GM18502 (cell line): ENCODE measurements around the gene EIF4ENIF1.
"Not testable (repeated sequence)": the region's sequence is repeated elsewhere in the genome, so short reads cannot be mapped to it uniquely, and the experiment has no call there.

ENCODE experiments used
- ATAC-seq: cut with Tn5 transposase; IDR thresholded peaks from one replicate; pipeline ENCODE4 v1.9.1; 2021; ENCODE audit warnings: mild to moderate bottlenecking; ENCODE audit not compliant: unreplicated experiment, poor library complexity

The EIF4ENIF1 gene

DNA sequence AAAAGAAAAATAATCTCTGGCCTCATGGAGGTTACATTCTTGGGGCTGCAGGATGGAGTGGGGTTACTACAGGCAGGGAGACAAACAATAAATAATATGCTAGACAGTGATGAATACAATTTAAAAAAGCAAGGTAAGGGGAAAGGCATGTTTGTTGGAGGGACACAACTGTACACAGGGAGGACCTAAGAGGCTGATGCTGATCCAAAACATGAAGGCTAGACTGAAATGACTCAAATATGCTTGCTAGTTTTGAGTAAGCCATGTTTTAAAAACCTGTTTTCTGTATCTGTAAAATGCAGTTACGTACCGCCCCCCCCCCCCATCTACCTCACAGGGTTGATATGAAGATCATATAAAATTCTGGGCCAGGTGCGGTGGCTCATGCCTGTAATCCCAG lies 44.0 kb downstream of the EIF4ENIF1 start:
- ATAC-seq, result no peak

DNA sequence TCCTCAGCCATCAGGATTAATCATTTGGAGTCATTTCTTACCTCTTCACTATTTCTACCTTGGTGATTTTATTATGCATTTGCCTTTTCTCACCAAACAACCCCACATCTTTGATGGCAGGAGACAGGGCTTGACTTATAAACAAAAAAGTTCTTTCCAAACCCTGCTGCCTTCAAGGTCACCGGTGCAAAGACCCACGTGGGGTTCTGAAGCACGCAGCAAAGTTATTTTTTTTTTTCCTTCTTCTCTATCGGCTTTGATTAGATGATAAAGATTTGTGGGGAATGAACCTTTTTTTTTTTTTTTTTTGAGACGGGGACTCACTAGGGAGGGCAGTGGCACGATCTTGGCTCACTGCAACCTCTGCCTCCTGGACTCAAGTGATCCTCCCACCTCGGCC lies 46.1 kb downstream of the EIF4ENIF1 start:
- no peak for ATAC-seq

DNA sequence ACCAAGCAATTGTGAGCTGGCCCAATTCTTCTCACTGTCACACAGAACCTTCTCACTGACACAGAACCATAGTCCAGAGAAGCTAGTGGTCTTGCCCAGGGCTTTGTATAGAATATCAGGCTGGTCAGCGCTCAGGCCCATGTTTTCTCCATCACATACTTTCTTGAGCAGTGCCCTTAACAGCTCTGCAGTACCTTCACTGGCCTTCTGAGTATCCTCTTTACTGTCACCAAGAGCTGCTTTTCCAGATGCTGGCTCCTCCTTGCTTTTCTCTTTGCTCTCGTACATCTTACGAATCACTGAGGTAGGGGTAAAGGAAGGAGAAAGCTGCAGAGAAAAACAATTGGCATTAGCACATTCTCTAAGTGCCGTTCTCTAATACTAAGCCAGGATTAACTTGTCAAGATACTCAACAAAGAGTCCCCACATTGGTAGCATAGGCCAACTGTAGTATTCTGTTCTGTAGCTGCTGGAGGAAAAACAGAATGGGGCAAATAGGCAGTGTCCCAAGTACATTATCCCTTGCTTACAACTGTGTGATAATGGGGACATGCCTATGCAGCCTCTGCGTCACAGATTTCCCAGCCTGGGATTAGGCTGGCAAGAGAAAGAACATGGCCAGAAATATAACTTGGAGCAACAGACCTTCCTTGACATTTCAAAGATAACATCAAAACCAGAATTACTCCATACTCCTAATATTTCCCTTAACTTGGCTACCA lies 46.7 kb downstream of the EIF4ENIF1 start:
- ATAC-seq, result no peak

DNA sequence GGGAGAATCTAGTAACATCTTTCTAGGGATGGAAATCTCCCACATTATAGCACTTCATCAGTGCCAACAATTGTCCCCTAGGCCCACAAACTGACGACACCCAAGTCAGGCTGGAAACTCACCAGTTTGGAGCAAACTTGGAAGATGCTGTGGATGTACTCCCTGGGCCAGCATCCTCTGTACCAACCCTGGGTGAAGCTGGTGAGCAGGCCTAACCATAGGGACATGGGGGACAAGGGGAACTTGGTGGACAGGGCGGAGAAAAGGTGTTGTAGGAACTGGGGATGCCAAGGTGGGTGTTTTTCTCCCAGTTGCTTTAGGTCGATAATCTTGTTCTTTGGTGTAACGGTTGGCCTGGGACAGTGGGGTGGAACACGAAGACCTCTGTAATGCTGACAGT lies 48.0 kb downstream of the EIF4ENIF1 start:
- no peak for ATAC-seq

DNA sequence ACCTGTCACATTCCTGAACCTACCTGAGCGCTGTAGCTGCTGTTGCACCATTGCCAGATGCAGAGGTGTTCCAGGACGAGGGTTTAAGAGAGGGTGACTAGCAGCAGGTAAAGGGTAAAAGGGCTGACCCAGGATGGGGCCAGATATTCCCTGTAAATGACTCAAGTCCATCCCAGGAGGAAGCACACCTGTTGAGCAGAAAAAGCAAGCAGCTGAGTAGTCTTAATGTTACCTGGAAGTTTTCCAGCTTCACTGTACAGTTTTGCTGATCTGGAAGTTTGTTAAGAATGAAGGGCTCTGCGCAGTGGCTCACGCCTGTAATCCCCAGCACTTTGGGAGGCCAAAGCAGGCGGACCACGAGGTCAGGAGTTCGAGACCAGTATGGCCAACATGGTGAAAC lies 49.0 kb downstream of the EIF4ENIF1 start:
- no peak for ATAC-seq

DNA sequence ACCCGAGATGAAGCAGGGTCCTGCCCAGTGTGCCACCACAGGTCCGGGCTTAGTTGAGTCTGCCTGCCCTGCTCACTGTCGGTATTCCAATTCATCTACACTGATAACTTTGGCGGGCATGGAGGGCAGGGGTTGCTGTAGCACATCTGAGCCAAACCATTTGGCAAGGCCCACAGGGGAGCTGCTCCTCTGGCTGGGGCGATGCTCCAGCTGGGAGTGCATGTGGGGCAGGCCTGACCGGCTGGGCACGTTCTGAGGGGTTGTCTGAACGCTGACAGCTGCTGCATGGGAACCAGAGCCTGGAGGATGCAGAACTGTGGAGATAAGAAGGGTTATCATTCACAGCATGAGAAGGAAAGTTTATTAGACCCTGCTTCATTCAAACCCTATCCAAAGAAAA lies 49.8 kb downstream of the EIF4ENIF1 start:
- ATAC-seq, result no peak

DNA sequence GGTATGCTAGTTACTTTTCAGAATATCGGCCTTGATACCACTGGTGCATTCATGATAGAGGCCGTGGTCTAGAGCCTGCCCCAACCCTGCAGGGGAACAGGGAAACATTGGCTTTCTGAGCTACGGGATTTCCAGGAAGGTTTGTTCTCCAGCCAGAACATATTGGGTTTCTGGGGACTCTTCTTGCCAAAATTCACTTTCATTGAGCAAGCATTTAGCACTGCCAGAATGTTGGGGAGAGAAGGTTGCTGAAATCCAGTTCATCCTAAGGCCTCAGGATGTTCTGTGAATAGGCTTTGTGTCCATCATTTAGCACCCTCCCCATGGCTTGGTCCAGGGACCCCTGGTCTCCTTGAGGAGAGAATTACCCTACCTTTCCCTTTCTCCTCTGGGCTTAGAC lies 53.5 kb downstream of the EIF4ENIF1 start:
- no peak for ATAC-seq

DNA sequence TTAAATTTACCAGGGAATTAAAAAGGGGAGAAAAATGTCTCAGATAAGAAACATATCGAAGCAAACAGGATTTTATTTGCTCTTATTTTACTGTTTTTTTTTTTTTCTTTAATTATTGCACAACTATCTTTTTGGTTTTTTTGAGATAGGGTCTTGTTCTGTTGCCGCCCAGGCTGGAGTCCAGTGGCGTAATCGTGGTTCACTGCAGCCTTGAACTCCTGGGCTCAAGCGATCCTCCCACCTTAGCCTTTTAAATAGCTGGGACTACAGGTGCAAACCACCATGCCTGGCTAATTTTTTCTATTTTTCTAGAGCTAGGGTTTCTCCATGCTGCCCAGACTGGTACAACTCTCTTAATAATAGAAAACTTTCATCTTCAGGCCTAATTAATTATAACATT lies 57.7 kb downstream of the EIF4ENIF1 start:
- ATAC-seq, result no peak

DNA sequence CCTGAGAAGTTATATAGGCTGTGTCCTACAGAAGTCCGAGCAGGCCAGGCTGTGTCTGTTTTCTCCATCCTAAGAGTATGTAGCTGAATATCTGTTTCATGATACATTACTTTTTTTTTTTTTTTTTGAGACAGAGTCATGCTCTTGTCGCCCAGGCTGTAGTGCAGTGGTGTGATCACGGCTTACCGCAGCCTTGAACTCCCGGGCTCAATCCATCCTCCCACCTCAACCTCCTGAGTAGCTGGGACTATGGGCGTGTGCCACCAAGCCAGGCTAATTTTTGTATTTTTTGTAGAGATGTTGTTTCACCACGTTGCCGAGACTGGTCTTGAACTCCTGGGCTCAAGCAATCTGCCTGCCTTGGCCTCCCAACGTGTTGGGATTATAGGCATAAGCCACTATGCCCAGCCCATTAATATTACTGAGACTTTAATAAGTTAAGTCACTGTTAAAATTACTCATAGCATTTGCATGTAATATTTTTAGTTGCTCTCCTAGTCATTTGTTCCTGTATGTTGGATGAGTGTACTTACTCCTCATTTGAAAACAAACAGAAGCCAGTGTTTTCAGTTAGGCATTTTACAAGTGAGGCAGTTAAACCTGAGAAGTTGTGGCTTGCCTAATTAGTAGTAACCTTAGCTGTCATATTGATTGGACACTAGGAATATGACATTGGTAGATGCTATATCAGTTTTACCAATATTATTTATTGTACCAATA lies 64.2 kb downstream of the EIF4ENIF1 start:
- no peak for ATAC-seq

DNA sequence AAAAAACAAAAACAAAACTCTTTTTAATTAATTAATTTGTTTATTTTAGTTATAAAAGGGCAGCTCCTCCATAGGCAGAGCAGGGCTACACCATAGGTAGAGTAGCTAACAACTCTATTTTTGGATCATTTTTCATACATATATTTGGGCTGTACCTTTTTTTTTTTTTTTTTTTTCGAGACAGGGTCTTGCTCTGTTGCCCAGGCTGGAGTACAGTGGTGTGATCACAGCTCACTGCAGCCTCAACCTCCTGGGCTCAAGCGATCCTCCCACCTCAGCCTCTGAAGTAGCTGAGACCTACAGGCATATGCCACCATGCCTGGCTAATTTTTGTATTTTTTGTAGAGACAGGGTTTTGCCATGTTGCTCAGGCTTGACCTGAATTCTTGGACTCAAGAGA lies 87.3 kb downstream of the EIF4ENIF1 start:
- not testable (repeated sequence) for ATAC-seq

DNA sequence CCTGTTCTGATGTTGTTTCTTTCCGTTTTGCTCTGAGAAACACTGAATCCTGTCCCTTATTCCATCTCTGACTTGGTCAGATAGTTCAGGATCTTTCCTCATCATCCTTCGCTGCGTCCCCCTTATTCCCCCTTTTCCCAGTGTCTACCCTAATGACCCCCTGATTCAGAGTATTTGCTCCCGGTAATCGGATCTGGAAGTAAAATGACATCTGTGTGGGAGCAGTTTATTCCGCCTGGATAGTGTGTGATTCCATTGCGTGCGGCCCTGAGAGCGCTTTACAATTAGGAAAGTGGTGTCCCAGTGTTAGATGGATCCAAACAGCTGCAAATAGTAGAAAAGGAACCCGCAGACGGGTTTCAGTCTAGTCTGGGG lies 89.6 kb downstream of the EIF4ENIF1 start:
- ATAC-seq, result no peak

DNA sequence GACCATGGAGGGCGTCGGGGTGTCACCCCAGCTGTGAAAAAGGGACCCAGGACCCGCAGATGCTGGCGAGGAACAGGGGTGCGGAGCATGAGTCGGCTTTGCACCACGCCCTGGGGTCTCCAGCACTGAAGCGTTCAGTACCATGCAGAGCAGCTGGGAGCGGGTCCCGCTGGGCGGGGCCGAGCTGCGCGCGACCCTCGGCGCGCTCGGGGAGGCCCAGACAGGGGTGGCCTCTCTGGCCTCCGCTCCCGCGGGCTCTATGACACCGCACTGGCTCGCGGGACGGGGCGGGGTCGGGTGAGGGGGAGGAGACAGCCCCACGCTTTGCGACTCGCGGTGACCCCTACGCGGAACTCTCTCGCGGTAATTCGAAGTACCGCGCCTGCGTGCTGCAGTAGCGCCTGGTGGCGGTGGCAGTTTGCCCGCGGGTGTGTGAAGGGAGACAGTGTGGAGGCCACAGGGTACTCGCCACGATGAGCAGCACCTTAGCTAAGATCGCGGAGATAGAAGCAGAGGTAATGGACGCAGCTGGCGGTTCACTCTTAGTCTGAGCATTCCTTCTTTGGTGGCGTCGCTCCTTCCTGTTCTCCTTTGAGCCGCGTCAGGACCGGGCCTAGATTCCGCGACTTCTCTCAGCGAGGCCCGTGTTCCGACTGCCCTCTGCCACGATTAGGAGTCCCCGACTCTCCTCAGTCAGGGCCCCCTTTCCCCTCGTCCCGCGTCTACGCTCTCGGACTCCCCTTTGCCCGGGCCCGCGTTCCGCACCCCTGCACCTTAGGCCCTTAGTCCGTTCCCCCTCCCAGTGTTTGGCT lies 90.2 kb downstream of the EIF4ENIF1 start, which contains the start of gene DRG1:
TSS of gene DRG1 (plus strand) at position 394 of the 812 bp plus-strand sequence. CDS start at position 474, 80 bp downstream.
- peak; percentile 94 for ATAC-seq

DNA sequence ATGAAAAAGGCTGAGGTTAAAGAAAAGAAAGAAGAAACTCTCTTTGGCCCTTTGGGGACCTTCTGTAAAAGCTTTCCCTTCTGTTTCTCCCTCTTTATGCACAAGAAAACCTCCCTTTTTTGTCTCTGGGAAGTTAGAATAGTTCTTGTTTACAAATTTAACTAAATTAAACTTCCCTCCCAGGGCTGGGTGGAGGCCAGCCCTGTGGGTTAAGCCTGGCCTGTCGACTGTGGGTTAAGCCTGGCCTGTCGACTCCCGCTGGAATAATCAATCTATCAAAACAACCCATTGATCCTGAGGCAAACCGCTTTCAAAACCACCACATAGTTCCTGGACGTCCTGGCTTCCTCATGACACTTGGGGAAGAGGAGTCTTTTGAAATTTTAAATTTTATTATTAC lies 91.4 kb downstream of the EIF4ENIF1 start:
- no peak for ATAC-seq

DNA sequence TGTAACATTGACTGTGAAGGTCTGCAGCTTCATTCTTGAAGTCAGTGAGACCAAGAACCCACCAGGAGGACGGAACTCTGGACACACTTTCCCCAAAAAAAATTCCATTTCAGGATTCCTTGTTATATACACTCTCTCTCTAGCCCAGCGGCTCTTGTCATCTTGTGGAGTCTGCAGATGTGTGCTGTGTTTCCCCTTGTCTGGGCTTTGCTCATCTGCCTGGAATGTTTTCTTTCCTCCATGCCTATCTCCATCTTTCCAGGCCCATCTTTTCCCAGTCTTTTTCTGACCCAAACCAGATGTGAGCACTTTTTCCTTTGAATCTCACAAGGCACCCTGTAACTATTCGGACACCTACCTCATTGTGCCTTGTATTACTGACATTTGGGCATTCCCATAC lies 95.3 kb downstream of the EIF4ENIF1 start:
- ATAC-seq, result no peak

DNA sequence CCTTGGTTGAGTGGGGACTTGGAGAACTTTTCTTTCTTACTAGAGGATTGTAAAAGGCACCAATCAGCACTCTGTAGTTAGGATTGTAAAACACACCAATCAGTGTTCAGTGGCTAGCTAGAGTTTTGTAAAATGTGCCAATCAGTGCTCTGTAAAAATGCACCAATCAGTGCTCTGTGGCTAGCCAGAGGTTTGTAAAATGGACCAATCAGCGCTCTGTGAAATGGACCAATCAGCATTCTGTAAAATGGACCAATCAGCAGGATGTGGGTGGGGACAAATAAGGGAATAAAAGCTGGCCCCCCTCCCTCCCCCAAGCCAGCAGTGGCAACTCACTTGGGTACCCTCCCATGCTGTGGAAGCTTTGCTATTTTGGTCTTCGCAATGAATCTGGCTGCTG lies 95.7 kb downstream of the EIF4ENIF1 start:
- no peak for ATAC-seq
